Measurements from ENCODE around the gene ODAD3.

GRCh38 chr19:11390359-11390758 lies 44.6 kb downstream of the ODAD3 start:
- TF ChIP-seq POLR2A (IDR thresholded peaks at IDR 0.05; ENCODE audit: low read depth) (no peak), EP300 (IDR thresholded peaks at IDR 0.05) (no peak), CTCF (IDR thresholded peaks at IDR 0.05) (no peak), POLR2AphosphoS5 (IDR thresholded peaks at IDR 0.05) (no peak)

All from esophagus muscularis mucosa (tissue), 4 donors.